A549 (cell line): ENCODE measurements around the gene FBXO10. TPM values are rescaled to one million over a fixed set of nuclear protein-coding genes. Genes with fewer than 3 reads are reported as not detected.

Experiments
- ATAC-seq, 2 experiments: fragments of 200-7000 bp in 1 of 2; fragments of >200 bp in 1 of 2; cut with Nextera tagmentation in 1 of 2; cut with Tn5 transposase in 1 of 2; 3 replicates each; pipeline versions ENCODE4 v1.8.0 to v1.9.1; 2018 to 2020; ENCODE audit warnings: mild to moderate bottlenecking in 1 of 2, moderate library complexity in 1 of 2
- CTCF ChIA-PET: fragments of 300-600 bp; sonication (Branson Sonifier 250); formaldehyde crosslinking; extraction: SDS; loops from one replicate; lab custom pipeline; 2021; ENCODE audit warnings: antibody characterized with exemption, inconsistent platforms; lab: Yijun Ruan, JAX
- POLR2A ChIA-PET: fragments of 350-600 bp; formaldehyde crosslinking; extraction: SDS; loops from one replicate; lab custom pipeline; 2021; ENCODE audit warnings: antibody characterized with exemption, inconsistent platforms; lab: Yijun Ruan, JAX
- DNase-seq, 2 experiments: peaks; one replicate each; pipeline versions ENCODE4 v3.0.0 to v3.0.0-alpha.2; 2011 to 2016; ENCODE audit warnings: low read depth in 1 of 2, low spot score in 1 of 2
- FAIRE-seq: peaks from 2 replicates; lab custom pipeline; 2011; peaks lifted over from hg19 to GRCh38; lab: Jason Lieb, UNC
- H3K27ac ChIP-seq, 2 experiments: fragments of >200 bp; sonication (Bioruptor Twin); formaldehyde crosslinking; 3 replicates each; pipeline ENCODE4 v1.5.1; 2016 to 2017
- H3K4me1 ChIP-seq: fragments of >200 bp; sonication (Bioruptor Twin); formaldehyde crosslinking; 3 replicates; pipeline ENCODE4 v1.6.1; 2016
- H3K4me2 ChIP-seq: fragments of >200 bp; sonication (Bioruptor Twin); formaldehyde crosslinking; 3 replicates; pipeline ENCODE4 v1.6.1; 2016
- H3K4me3 ChIP-seq: fragments of >200 bp; sonication (Bioruptor Twin); formaldehyde crosslinking; 3 replicates; pipeline ENCODE4 v1.5.1; 2016
- H3K9me3 ChIP-seq: fragments of >200 bp; sonication (Bioruptor Twin); formaldehyde crosslinking; 3 replicates; pipeline ENCODE4 v1.6.1; 2016
- BHLHE40 ChIP-seq: IDR thresholded peaks from 2 replicates; pipeline ENCODE4 v1.6.1; 2012; ENCODE audit warnings: low read depth, low read length, inconsistent platforms
- CHD2 ChIP-seq: fragments of 150-350 bp; IDR thresholded peaks from 2 replicates; pipeline ENCODE4 v1.6.1; 2014; ENCODE audit warnings: low read length; ENCODE audit not compliant: partially characterized antibody
- EHF ChIP-seq: fragments of 250-450 bp; sonication (Bioruptor Pico); IDR thresholded peaks from 2 replicates; pipeline ENCODE4 v1.5.0; 2020; ENCODE audit warnings: mild to moderate bottlenecking
- EHMT2 ChIP-seq: fragments of 200-600 bp; sonication (generic); IDR thresholded peaks from 2 replicates; pipeline ENCODE4 v1.6.1; 2016; ENCODE audit warnings: antibody characterized with exemption, low read depth, mild to moderate bottlenecking, moderate library complexity
- FOSL2 ChIP-seq, 2 experiments: fragments of 450-650 bp in 1 of 2; fragments of >200 bp in 1 of 2; sonication (Bioruptor Twin) in 1 of 2; formaldehyde crosslinking; IDR thresholded peaks; 2 replicates each; pipeline versions ENCODE4 v1.5.0 to v1.6.1; 2016 to 2020; ENCODE audit warnings: mild to moderate bottlenecking in 1 of 2, moderate library complexity in 1 of 2
- HDAC2 ChIP-seq: fragments of 200-600 bp; sonication (generic); IDR thresholded peaks from 2 replicates; pipeline ENCODE4 v1.6.1; 2016
- HOXA7 ChIP-seq: fragments of 250-450 bp; sonication (Bioruptor Pico); IDR thresholded peaks from 2 replicates; pipeline ENCODE4 v1.5.0; 2020; ENCODE audit warnings: mild to moderate bottlenecking, moderate library complexity
- JUN ChIP-seq, 2 experiments: fragments of >200 bp; sonication (Bioruptor Twin); formaldehyde crosslinking; IDR thresholded peaks; 2 replicates in 1 of 2; 3 replicates in 1 of 2; pipeline ENCODE4 v1.6.1; 2016 to 2017
- MAFK ChIP-seq: fragments of 450-650 bp; IDR thresholded peaks from 2 replicates; pipeline ENCODE4 v1.6.1; 2014; ENCODE audit not compliant: partially characterized antibody
- MAZ ChIP-seq: fragments of 150-350 bp; IDR thresholded peaks from 2 replicates; pipeline ENCODE4 v1.6.1; 2014; ENCODE audit warnings: antibody characterized with exemption, low read depth, low read length, borderline replicate concordance
- NFE2L2 ChIP-seq: fragments of 150-350 bp; conservative IDR thresholded peaks from 2 replicates; pipeline ENCODE4 v1.6.1; 2014; ENCODE audit warnings: low read length
- PHF8 ChIP-seq: fragments of 200-600 bp; sonication (generic); IDR thresholded peaks from 2 replicates; pipeline ENCODE4 v1.6.1; 2016; ENCODE audit warnings: low read depth, mild to moderate bottlenecking, antibody characterized with exemption, moderate library complexity, borderline replicate concordance
- RARB ChIP-seq: fragments of 250-450 bp; sonication (Bioruptor Pico); IDR thresholded peaks from 2 replicates; pipeline ENCODE4 v1.8.0; 2021; ENCODE audit warnings: mild to moderate bottlenecking, moderate library complexity
- RNF2 ChIP-seq: fragments of 200-600 bp; sonication (generic); IDR thresholded peaks from 2 replicates; pipeline ENCODE4 v1.6.1; 2016; ENCODE audit warnings: low read depth, mild to moderate bottlenecking, antibody characterized with exemption, moderate library complexity, borderline replicate concordance
- SMC3 ChIP-seq: fragments of >200 bp; sonication (Bioruptor Twin); formaldehyde crosslinking; IDR thresholded peaks from 3 replicates; pipeline ENCODE4 v1.6.1; 2018; ENCODE audit warnings: inconsistent platforms
- ZC3H11A ChIP-seq: fragments of 450-650 bp; IDR thresholded peaks from 2 replicates; pipeline ENCODE4 v1.6.1; 2014; ENCODE audit warnings: antibody characterized with exemption, mild to moderate bottlenecking
- WGBS: methylation state at CpG from one replicate; pipeline ENCODE4 v1.1.6; 2017; ENCODE audit errors: missing lambda C conversion rate; 5-methylcytosine and 5-hydroxymethylcytosine counted together
- polyA plus RNA-seq, 4 experiments: library from polyadenylated mRNA; depleted of rRNA in 3 of 4; stranded (reverse); fragments of >200 nt; fragmentation: RNase III in 1 of 4; extraction: RNeasy Plus Mini Kit Qiagen cat#74134 plus additional on column Dnase treatment in 1 of 4; gene quantifications; 2 replicates in 3 of 4; 3 replicates in 1 of 4; pipeline ENCODE4 v1.2.3, GENCODE V29; 2011 to 2017
- TF ChIP-seq, protein P1 (sequence below): fragments of >200 bp; sonication (Bioruptor Twin); formaldehyde crosslinking; IDR thresholded peaks from 3 replicates; pipeline ENCODE4 v1.5.1; 2016
- TF ChIP-seq, protein P2 (sequence below): IDR thresholded peaks from 2 replicates; pipeline ENCODE4 v1.6.1; 2012
- TF ChIP-seq, protein P3 (sequence below): IDR thresholded peaks from 2 replicates; pipeline ENCODE4 v1.6.1; 2012; ENCODE audit warnings: low read depth, borderline replicate concordance
- TF ChIP-seq, protein P4 (sequence below): fragments of 250-450 bp; sonication (Bioruptor Pico); IDR thresholded peaks from 2 replicates; pipeline ENCODE4 v1.5.0; 2021; ENCODE audit warnings: mild to moderate bottlenecking, moderate library complexity, borderline replicate concordance
- TF ChIP-seq, protein P5 (sequence below): fragments of 200-600 bp; sonication (generic); IDR thresholded peaks from 2 replicates; pipeline ENCODE4 v1.6.1; 2016; ENCODE audit warnings: antibody characterized with exemption, mild to moderate bottlenecking, moderate library complexity

FBXO10 gene
- polyA plus RNA-seq, 2 of the 4 experiments (the other 2 are of a cell fraction), result 5.0 to 5.3 TPM

DNA sequence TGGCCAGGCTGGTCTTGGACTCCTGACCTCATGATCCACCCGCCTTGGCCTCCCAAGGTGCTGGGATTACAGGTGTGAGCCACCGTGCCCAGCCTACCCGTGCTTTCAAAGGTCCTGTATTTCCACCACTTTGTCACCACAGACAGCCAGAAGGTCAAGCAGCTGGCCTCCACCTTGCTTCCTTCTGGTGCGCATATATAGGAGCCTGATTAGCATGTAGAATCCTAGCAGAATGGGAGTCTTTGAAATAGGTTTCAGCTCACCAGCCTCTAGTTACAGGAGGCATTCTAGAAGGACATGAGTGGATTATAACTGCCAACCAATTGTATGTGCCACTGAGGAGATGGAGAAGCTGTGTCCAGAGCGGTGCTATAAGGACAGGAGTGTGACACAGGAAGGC lies 71.6 kb downstream of the FBXO10 start:
- H3K27ac ChIP-seq, result no peak overlapping the region
- no peak overlapping the region for H3K4me2 ChIP-seq
- no peak for FAIRE-seq
- 99% methylated on average over 5 of the region's 5 CpGs for WGBS
- no peak for TF ChIP-seq MAZ
- no peak for TF ChIP-seq PHF8
- no peak for TF ChIP-seq NFE2L2
- TF ChIP-seq, protein P1, sequence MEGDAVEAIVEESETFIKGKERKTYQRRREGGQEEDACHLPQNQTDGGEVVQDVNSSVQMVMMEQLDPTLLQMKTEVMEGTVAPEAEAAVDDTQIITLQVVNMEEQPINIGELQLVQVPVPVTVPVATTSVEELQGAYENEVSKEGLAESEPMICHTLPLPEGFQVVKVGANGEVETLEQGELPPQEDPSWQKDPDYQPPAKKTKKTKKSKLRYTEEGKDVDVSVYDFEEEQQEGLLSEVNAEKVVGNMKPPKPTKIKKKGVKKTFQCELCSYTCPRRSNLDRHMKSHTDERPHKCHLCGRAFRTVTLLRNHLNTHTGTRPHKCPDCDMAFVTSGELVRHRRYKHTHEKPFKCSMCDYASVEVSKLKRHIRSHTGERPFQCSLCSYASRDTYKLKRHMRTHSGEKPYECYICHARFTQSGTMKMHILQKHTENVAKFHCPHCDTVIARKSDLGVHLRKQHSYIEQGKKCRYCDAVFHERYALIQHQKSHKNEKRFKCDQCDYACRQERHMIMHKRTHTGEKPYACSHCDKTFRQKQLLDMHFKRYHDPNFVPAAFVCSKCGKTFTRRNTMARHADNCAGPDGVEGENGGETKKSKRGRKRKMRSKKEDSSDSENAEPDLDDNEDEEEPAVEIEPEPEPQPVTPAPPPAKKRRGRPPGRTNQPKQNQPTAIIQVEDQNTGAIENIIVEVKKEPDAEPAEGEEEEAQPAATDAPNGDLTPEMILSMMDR, result no peak
- no peak for TF ChIP-seq CHD2
- no peak for TF ChIP-seq MAFK
- TF ChIP-seq, protein P2, sequence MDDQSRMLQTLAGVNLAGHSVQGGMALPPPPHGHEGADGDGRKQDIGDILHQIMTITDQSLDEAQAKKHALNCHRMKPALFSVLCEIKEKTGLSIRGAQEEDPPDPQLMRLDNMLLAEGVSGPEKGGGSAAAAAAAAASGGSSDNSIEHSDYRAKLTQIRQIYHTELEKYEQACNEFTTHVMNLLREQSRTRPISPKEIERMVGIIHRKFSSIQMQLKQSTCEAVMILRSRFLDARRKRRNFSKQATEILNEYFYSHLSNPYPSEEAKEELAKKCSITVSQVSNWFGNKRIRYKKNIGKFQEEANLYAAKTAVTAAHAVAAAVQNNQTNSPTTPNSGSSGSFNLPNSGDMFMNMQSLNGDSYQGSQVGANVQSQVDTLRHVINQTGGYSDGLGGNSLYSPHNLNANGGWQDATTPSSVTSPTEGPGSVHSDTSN, result no peak
- TF ChIP-seq BHLHE40, result no peak
- no peak for TF ChIP-seq SMC3
- no peak for TF ChIP-seq HOXA7 (CRISPR knock-in tag)
- no peak for TF ChIP-seq RARB (CRISPR knock-in tag)
- no peak for TF ChIP-seq JUN (IDR thresholded peaks at IDR 0.05)
- no peak for TF ChIP-seq EHMT2
- no peak for TF ChIP-seq HDAC2
- no peak for TF ChIP-seq FOSL2 (IDR thresholded peaks at IDR 0.05)
- TF ChIP-seq FOSL2 (CRISPR knock-in tag; IDR thresholded peaks at IDR 0.05), result no peak
- no peak for TF ChIP-seq EHF (CRISPR knock-in tag)
- TF ChIP-seq, protein P3, sequence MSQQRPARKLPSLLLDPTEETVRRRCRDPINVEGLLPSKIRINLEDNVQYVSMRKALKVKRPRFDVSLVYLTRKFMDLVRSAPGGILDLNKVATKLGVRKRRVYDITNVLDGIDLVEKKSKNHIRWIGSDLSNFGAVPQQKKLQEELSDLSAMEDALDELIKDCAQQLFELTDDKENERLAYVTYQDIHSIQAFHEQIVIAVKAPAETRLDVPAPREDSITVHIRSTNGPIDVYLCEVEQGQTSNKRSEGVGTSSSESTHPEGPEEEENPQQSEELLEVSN, result no peak
- TF ChIP-seq, all 56 proteins: peak for 0
- DNase-seq (no peak), ATAC-seq (no peak)
- H3K4me3 ChIP-seq, result no peak overlapping the region
- CTCF ChIA-PET, result interaction anchor here (1.4 kb wide), 1 partner anchor 13 kb away, joined by 3 read pairs; no protein-coding TSS in a partner anchor
- no peaks in the 10 kb centered on the region for H3K9me3 ChIP-seq
- no peaks in the 10 kb centered on the region for H3K4me1 ChIP-seq
- POLR2A ChIA-PET, result no interaction called here

DNA sequence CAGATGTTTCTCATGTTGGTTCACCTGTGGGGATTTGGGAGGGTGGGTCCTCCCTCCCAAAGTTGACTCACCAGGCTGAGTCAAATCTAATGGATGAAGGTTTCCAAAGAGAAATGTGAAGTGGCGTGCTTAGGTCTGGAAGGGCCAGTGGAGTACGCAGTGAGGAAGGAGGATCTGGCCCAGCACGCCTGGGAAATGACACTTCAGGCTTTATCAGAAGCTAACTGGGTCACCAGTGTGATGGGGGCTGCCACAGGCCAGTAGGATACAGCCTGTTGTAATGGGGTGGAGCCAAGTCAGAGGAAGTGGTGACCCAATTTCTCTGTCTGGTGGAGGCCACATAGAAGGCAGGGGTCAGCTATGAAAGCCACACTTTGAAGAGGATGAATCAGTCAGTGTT lies 72.4 kb downstream of the FBXO10 start:
- ATAC-seq, result no peak
- POLR2A ChIA-PET, result no interaction called here
- no peak for TF ChIP-seq ZC3H11A
- TF ChIP-seq, protein P4, sequence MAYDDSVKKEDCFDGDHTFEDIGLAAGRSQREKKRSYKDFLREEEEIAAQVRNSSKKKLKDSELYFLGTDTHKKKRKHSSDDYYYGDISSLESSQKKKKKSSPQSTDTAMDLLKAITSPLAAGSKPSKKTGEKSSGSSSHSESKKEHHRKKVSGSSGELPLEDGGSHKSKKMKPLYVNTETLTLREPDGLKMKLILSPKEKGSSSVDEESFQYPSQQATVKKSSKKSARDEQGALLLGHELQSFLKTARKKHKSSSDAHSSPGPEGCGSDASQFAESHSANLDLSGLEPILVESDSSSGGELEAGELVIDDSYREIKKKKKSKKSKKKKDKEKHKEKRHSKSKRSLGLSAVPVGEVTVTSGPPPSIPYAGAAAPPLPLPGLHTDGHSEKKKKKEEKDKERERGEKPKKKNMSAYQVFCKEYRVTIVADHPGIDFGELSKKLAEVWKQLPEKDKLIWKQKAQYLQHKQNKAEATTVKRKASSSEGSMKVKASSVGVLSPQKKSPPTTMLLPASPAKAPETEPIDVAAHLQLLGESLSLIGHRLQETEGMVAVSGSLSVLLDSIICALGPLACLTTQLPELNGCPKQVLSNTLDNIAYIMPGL (CRISPR knock-in tag), result no peak
- TF ChIP-seq, protein P5, sequence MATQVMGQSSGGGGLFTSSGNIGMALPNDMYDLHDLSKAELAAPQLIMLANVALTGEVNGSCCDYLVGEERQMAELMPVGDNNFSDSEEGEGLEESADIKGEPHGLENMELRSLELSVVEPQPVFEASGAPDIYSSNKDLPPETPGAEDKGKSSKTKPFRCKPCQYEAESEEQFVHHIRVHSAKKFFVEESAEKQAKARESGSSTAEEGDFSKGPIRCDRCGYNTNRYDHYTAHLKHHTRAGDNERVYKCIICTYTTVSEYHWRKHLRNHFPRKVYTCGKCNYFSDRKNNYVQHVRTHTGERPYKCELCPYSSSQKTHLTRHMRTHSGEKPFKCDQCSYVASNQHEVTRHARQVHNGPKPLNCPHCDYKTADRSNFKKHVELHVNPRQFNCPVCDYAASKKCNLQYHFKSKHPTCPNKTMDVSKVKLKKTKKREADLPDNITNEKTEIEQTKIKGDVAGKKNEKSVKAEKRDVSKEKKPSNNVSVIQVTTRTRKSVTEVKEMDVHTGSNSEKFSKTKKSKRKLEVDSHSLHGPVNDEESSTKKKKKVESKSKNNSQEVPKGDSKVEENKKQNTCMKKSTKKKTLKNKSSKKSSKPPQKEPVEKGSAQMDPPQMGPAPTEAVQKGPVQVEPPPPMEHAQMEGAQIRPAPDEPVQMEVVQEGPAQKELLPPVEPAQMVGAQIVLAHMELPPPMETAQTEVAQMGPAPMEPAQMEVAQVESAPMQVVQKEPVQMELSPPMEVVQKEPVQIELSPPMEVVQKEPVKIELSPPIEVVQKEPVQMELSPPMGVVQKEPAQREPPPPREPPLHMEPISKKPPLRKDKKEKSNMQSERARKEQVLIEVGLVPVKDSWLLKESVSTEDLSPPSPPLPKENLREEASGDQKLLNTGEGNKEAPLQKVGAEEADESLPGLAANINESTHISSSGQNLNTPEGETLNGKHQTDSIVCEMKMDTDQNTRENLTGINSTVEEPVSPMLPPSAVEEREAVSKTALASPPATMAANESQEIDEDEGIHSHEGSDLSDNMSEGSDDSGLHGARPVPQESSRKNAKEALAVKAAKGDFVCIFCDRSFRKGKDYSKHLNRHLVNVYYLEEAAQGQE, result no peak
- TF ChIP-seq EHMT2, result no peak
- no peak for TF ChIP-seq RNF2
- TF ChIP-seq, all 56 proteins: peak for 0
- WGBS, result 95% methylated on average over 3 of the region's 3 CpGs
- Histone ChIP-seq H3K4me2 (no peak overlapping the region), H3K4me3 (no peak overlapping the region), H3K9me3 (no peaks in the 10 kb centered on the region), H3K27ac (no peak overlapping the region), H3K4me1 (no peaks in the 10 kb centered on the region)
- FAIRE-seq, result no peak
- DNase-seq, result no peak
- CTCF ChIA-PET, result no interaction called here
